WTC11 (cell line): Measurements from ENCODE around the gene EEIG1. TPM values are rescaled to one million over a fixed set of nuclear protein-coding genes. Genes with fewer than 3 reads are reported as not detected.

Experiments used
- ATAC-seq: fragments of 200-7000 bp; cut with Tn5 transposase; 2 replicates; pipeline ENCODE4 v1.10.0; 2021; ENCODE audit warnings: mild to moderate bottlenecking, moderate library complexity
- CTCF ChIA-PET: fragments of 300-600 bp; sonication (Branson Sonifier 250); formaldehyde crosslinking; loops from one replicate; lab custom pipeline; 2021; ENCODE audit warnings: antibody characterized with exemption; lab: Charles Lee
- POLR2A ChIA-PET: fragments of 350-600 bp; sonication (Branson Sonifier 250); formaldehyde crosslinking; loops from one replicate; lab custom pipeline; 2021; ENCODE audit warnings: antibody characterized with exemption; lab: Charles Lee
- DNase-seq: peaks from one replicate; pipeline ENCODE4 v3.0.0; 2021; ENCODE audit warnings: low spot score
- H3K27ac Mint-ChIP-seq: 2 replicates; pipeline ENCODE4 v1.8.0; 2021; ENCODE audit warnings: mixed read lengths
- H3K27me3 Mint-ChIP-seq: 2 replicates; pipeline ENCODE4 v1.8.0; 2021; ENCODE audit warnings: low read depth, mild to moderate bottlenecking, moderate library complexity, mixed read lengths
- H3K36me3 Mint-ChIP-seq: 2 replicates; pipeline ENCODE4 v1.8.0; 2021; ENCODE audit warnings: mixed read lengths
- H3K4me1 Mint-ChIP-seq: 2 replicates; pipeline ENCODE4 v1.8.0; 2022; ENCODE audit warnings: mixed read lengths
- H3K4me3 Mint-ChIP-seq: 2 replicates; pipeline ENCODE4 v1.8.0; 2021; ENCODE audit warnings: mild to moderate bottlenecking, moderate library complexity, mixed read lengths
- H3K9me3 Mint-ChIP-seq: 2 replicates; pipeline ENCODE4 v1.8.0; 2021; ENCODE audit warnings: mixed read lengths
- ATF1 ChIP-seq: sonication (generic); formaldehyde crosslinking; IDR thresholded peaks from 2 replicates; pipeline ENCODE4 v1.8.1; 2023; ENCODE audit warnings: mild to moderate bottlenecking, moderate library complexity, missing genetic modification reagents
- ATF6 ChIP-seq: sonication (generic); formaldehyde crosslinking; IDR thresholded peaks from 2 replicates; pipeline ENCODE4 v1.8.1; 2023; ENCODE audit warnings: mild to moderate bottlenecking, missing genetic modification reagents
- CDX4 ChIP-seq: fragments of 250-450 bp; sonication (Bioruptor Pico); IDR thresholded peaks from 2 replicates; pipeline ENCODE4 v1.9.0; 2021; ENCODE audit warnings: moderate library complexity, mild to moderate bottlenecking, inconsistent platforms, borderline replicate concordance
- CREM ChIP-seq: sonication (generic); formaldehyde crosslinking; IDR thresholded peaks from 2 replicates; pipeline ENCODE4 v1.8.1; 2022; ENCODE audit warnings: mild to moderate bottlenecking, missing genetic modification reagents, moderate library complexity
- ETV6 ChIP-seq: sonication (generic); formaldehyde crosslinking; IDR thresholded peaks from 2 replicates; pipeline ENCODE4 v1.8.1; 2022; ENCODE audit warnings: mild to moderate bottlenecking, missing genetic modification reagents
- FOXJ3 ChIP-seq: sonication (generic); formaldehyde crosslinking; IDR thresholded peaks from 2 replicates; pipeline ENCODE4 v1.9.0; 2021; ENCODE audit warnings: missing genetic modification reagents, mild to moderate bottlenecking, borderline replicate concordance
- GRHL2 ChIP-seq: fragments of 250-450 bp; sonication (Bioruptor Pico); IDR thresholded peaks from 2 replicates; pipeline ENCODE4 v1.8.0; 2022; ENCODE audit warnings: mild to moderate bottlenecking, moderate library complexity; ENCODE audit not compliant: insufficient replicate concordance, severe bottlenecking
- IRF1 ChIP-seq: sonication (generic); formaldehyde crosslinking; IDR thresholded peaks from 2 replicates; pipeline ENCODE4 v1.8.0; 2023; ENCODE audit warnings: missing genetic modification reagents
- NFYB ChIP-seq: sonication (generic); formaldehyde crosslinking; conservative IDR thresholded peaks from 2 replicates; pipeline ENCODE4 v1.8.0; 2022; ENCODE audit warnings: low read depth, missing genetic modification reagents
- RELA ChIP-seq: sonication (generic); formaldehyde crosslinking; IDR thresholded peaks from 2 replicates; pipeline ENCODE4 v1.8.1; 2022; ENCODE audit warnings: missing genetic modification reagents, mild to moderate bottlenecking, borderline replicate concordance
- RORB ChIP-seq: fragments of 250-450 bp; sonication (Bioruptor Pico); IDR thresholded peaks from 2 replicates; pipeline ENCODE4 v1.9.0; 2021; ENCODE audit warnings: mild to moderate bottlenecking
- SMAD3 ChIP-seq: sonication (generic); formaldehyde crosslinking; IDR thresholded peaks from 2 replicates; pipeline ENCODE4 v1.8.0; 2022; ENCODE audit warnings: missing genetic modification reagents, mild to moderate bottlenecking, borderline replicate concordance
- SOX15 ChIP-seq: fragments of 250-450 bp; sonication (Bioruptor Pico); IDR thresholded peaks from 2 replicates; pipeline ENCODE4 v1.9.0; 2021; ENCODE audit warnings: mild to moderate bottlenecking
- TEAD1 ChIP-seq: sonication (generic); formaldehyde crosslinking; IDR thresholded peaks from 2 replicates; pipeline ENCODE4 v1.8.0; 2022; ENCODE audit warnings: mild to moderate bottlenecking, missing genetic modification reagents
- ZBTB21 ChIP-seq: sonication (generic); formaldehyde crosslinking; IDR thresholded peaks from 2 replicates; pipeline ENCODE4 v1.8.1; 2023; ENCODE audit warnings: mild to moderate bottlenecking, missing genetic modification reagents, borderline replicate concordance
- ZNF232 ChIP-seq: sonication (generic); formaldehyde crosslinking; IDR thresholded peaks from 2 replicates; pipeline ENCODE4 v1.8.0; 2022; ENCODE audit warnings: mild to moderate bottlenecking, missing genetic modification reagents
- ZNF396 ChIP-seq: fragments of 250-450 bp; sonication (Bioruptor Pico); IDR thresholded peaks from 2 replicates; pipeline ENCODE4 v1.8.0; 2021; ENCODE audit warnings: mild to moderate bottlenecking, moderate library complexity, borderline replicate concordance
- total RNA-seq: library from RNA; stranded (reverse); gene quantifications from 3 replicates; pipeline ENCODE4 v1.2.3, GENCODE V29; 2021
- TF ChIP-seq, protein P1 (sequence below): sonication (generic); formaldehyde crosslinking; IDR thresholded peaks from 2 replicates; pipeline ENCODE4 v1.8.1; 2022; ENCODE audit warnings: low read depth, mild to moderate bottlenecking, moderate library complexity, missing genetic modification reagents, borderline replicate concordance
- TF ChIP-seq, protein P2 (sequence below): sonication (generic); formaldehyde crosslinking; IDR thresholded peaks from 2 replicates; pipeline ENCODE4 v1.8.1; 2023; ENCODE audit warnings: mild to moderate bottlenecking, missing genetic modification reagents, moderate library complexity
- TF ChIP-seq, protein P3 (sequence below): sonication (generic); formaldehyde crosslinking; IDR thresholded peaks from 2 replicates; pipeline ENCODE4 v1.8.1; 2022; ENCODE audit warnings: mild to moderate bottlenecking, moderate library complexity, missing genetic modification reagents

Gene EEIG1
- total RNA-seq, 1 experiment from 2014 or later, result 66.4 TPM

DNA sequence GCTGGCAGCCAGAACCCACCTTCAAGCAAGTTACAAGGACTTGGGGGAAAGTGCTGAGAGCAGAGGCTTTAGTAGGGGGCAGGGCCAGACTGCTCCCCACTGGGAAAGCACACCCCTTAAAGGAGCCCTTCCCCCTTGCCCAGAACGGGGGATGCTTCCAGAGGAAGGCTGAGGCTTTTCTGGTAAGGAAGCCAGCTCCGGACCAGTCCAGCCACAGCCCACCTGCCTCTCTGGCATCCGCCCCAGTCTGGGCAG lies 38.9 kb downstream of the EEIG1 start:
- no peak for DNase-seq
- H3K36me3 Mint-ChIP-seq, result peaks cover 5% of the 10 kb centered on the region; the same call in 1 of the 2 replicates
- no peak overlapping the region for H3K4me3 Mint-ChIP-seq
- no peak for ATAC-seq
- no peak overlapping the region for H3K27ac Mint-ChIP-seq
- H3K4me1 Mint-ChIP-seq, result peaks cover 31% of the 10 kb centered on the region
- POLR2A ChIA-PET, result no interaction called here
- no peaks in the 10 kb centered on the region for H3K9me3 Mint-ChIP-seq
- no peaks in the 10 kb centered on the region for H3K27me3 Mint-ChIP-seq
- CTCF ChIA-PET, result interaction anchor here (1.0 to 5.2 kb wide), 25 partner anchors 8 to 209 kb away, joined by 3 to 179 read pairs (median 15); partner anchors contain the start of genes EEIG1, NAIF1, PIP5KL1 and SLC25A25
- no peak for TF ChIP-seq SOX15 (CRISPR knock-in tag)

DNA sequence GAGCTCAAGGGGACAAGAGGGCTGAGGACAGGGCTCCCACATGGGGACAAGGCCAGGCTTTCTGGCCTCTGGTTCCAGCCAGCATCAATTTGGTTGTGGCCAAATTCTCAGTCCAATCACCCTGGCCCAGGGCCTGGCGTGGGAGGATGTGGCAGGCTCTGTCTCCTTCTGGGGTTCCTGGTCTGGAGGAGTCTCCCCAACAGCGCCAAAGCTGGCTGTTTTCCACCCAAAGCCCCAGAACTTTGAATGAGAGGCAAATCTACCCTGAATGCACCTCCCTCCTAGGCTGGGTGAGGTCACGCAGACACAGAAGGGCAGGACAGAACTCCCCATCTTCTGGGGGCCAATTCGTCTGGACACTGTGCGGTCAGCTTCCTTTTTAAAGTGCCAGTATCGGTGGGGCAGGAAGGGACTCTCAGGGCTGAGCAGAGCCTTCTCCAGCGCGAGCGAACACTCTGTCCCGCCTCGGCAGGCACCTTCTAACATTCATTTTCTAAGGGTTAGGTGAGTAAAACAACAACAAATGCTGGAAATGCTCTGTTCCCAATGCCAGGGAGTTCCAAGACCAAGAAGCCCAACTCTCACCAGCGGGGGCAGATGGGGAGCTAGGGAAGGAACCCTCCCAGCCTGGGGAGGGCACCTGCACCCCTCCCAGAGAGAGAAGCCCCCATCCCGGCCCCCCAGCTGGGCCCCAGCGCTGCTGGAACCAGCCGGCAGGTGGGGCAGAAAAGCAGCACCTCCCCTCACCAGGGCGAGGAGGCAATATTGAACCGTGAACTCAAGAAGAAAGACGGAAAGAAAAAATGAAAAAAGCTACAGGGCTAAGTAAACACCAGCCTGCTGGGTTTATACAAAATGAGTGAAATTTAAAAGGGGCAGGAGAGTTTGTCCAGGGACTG lies 39.5 kb downstream of the EEIG1 start:
- Mint-ChIP-seq H3K4me1 (peaks cover 36% of the 10 kb centered on the region), H3K4me3 (no peak overlapping the region), H3K27me3 (no peaks in the 10 kb centered on the region), H3K27ac (peak overlapping the region; percentile 27), H3K9me3 (no peaks in the 10 kb centered on the region), H3K36me3 (peaks cover 5% of the 10 kb centered on the region; the same call in 1 of the 2 replicates)
- ChIA-PET POLR2A (no interaction called here), CTCF (interaction anchor here (1.0 to 5.2 kb wide), 18 partner anchors 8 to 206 kb away, joined by 3 to 179 read pairs (median 32); partner anchors contain the start of genes EEIG1, NAIF1, PIP5KL1 and SLC25A25)
- no peak for TF ChIP-seq ZNF232 (CRISPR knock-in tag)
- TF ChIP-seq SMAD3, result no peak
- TF ChIP-seq RELA (CRISPR knock-in tag), result no peak
- TF ChIP-seq ATF1 (CRISPR knock-in tag), result no peak
- no peak for TF ChIP-seq CDX4 (CRISPR knock-in tag)
- TF ChIP-seq, protein P1, sequence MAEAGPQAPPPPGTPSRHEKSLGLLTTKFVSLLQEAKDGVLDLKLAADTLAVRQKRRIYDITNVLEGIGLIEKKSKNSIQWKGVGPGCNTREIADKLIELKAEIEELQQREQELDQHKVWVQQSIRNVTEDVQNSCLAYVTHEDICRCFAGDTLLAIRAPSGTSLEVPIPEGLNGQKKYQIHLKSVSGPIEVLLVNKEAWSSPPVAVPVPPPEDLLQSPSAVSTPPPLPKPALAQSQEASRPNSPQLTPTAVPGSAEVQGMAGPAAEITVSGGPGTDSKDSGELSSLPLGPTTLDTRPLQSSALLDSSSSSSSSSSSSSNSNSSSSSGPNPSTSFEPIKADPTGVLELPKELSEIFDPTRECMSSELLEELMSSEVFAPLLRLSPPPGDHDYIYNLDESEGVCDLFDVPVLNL, result no peak
- no peak for TF ChIP-seq NFYB
- no peak for TF ChIP-seq ATF6 (CRISPR knock-in tag)
- TF ChIP-seq, protein P2, sequence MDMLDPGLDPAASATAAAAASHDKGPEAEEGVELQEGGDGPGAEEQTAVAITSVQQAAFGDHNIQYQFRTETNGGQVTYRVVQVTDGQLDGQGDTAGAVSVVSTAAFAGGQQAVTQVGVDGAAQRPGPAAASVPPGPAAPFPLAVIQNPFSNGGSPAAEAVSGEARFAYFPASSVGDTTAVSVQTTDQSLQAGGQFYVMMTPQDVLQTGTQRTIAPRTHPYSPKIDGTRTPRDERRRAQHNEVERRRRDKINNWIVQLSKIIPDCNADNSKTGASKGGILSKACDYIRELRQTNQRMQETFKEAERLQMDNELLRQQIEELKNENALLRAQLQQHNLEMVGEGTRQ (CRISPR knock-in tag), result no peak
- TF ChIP-seq CREM (CRISPR knock-in tag), result no peak
- TF ChIP-seq ZNF396 (CRISPR knock-in tag), result no peak
- TF ChIP-seq FOXJ3 (CRISPR knock-in tag), result no peak
- TF ChIP-seq GRHL2 (CRISPR knock-in tag), result no peak
- TF ChIP-seq RORB (CRISPR knock-in tag), result no peak
- no peak for TF ChIP-seq TEAD1 (CRISPR knock-in tag)
- TF ChIP-seq, protein P3, sequence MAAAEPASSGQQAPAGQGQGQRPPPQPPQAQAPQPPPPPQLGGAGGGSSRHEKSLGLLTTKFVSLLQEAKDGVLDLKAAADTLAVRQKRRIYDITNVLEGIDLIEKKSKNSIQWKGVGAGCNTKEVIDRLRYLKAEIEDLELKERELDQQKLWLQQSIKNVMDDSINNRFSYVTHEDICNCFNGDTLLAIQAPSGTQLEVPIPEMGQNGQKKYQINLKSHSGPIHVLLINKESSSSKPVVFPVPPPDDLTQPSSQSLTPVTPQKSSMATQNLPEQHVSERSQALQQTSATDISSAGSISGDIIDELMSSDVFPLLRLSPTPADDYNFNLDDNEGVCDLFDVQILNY, result no peak
- no peak for TF ChIP-seq ZBTB21
- no peak for TF ChIP-seq ETV6
- no peak for TF ChIP-seq IRF1 (CRISPR knock-in tag)
- ATAC-seq (no peak), DNase-seq (no peak)
